ENCODE measurements around the gene ZNF561. TPM values are rescaled to one million over a fixed set of nuclear protein-coding genes. Genes with fewer than 3 reads are reported as not detected.

The ZNF561 gene
- total and polyA plus RNA-seq, 9 of the 15 experiments (the other 6 are each of a cell fraction or from before 2014, with no cell fraction given) = 13.9 to 34.9 (median 23.6) TPM

- no peak for TF ChIP-seq HDAC8 (tag; IDR thresholded peaks at IDR 0.05)
- peak; percentile 78 for TF ChIP-seq MTA1 (IDR thresholded peaks at IDR 0.05; ENCODE audit: borderline replicate concordance)
- TF ChIP-seq CREB5 (CRISPR knock-in tag; IDR thresholded peaks at IDR 0.05) = no peak
- no peak for TF ChIP-seq CHD2 (IDR thresholded peaks at IDR 0.05; ENCODE audit: low read depth, low read length)
- TF ChIP-seq CBFA2T3 (IDR thresholded peaks at IDR 0.05) = 0 out of 2 replicates have a peak, but pooled peaks have one; percentile 9
- TF ChIP-seq BCOR (IDR thresholded peaks at IDR 0.05) = no peak
- TF ChIP-seq, protein P1, sequence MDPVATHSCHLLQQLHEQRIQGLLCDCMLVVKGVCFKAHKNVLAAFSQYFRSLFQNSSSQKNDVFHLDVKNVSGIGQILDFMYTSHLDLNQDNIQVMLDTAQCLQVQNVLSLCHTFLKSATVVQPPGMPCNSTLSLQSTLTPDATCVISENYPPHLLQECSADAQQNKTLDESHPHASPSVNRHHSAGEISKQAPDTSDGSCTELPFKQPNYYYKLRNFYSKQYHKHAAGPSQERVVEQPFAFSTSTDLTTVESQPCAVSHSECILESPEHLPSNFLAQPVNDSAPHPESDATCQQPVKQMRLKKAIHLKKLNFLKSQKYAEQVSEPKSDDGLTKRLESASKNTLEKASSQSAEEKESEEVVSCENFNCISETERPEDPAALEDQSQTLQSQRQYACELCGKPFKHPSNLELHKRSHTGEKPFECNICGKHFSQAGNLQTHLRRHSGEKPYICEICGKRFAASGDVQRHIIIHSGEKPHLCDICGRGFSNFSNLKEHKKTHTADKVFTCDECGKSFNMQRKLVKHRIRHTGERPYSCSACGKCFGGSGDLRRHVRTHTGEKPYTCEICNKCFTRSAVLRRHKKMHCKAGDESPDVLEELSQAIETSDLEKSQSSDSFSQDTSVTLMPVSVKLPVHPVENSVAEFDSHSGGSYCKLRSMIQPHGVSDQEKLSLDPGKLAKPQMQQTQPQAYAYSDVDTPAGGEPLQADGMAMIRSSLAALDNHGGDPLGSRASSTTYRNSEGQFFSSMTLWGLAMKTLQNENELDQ (CRISPR knock-in tag; IDR thresholded peaks at IDR 0.05; ENCODE audit: borderline replicate concordance) = peak; percentile 74; the same call in 1 of the 2 replicates
- 0 out of 2 replicates have a peak, but pooled peaks have one; percentile 30 for TF ChIP-seq RREB1 (CRISPR knock-in tag; IDR thresholded peaks at IDR 0.05)
- TF ChIP-seq SAP30 (IDR thresholded peaks at IDR 0.05; ENCODE audit: borderline replicate concordance, insufficient read depth, low read depth, low read length, poor library complexity, severe bottlenecking) = peak; percentile 91
- TF ChIP-seq TEAD2 (tag; IDR thresholded peaks at IDR 0.05) = no peak
- TF ChIP-seq, protein P2, sequence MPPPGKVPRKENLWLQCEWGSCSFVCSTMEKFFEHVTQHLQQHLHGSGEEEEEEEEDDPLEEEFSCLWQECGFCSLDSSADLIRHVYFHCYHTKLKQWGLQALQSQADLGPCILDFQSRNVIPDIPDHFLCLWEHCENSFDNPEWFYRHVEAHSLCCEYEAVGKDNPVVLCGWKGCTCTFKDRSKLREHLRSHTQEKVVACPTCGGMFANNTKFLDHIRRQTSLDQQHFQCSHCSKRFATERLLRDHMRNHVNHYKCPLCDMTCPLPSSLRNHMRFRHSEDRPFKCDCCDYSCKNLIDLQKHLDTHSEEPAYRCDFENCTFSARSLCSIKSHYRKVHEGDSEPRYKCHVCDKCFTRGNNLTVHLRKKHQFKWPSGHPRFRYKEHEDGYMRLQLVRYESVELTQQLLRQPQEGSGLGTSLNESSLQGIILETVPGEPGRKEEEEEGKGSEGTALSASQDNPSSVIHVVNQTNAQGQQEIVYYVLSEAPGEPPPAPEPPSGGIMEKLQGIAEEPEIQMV (tag; conservative IDR thresholded peaks at IDR 0.05; ENCODE audit: low read depth) = no peak
- no peak for TF ChIP-seq CBX2 (IDR thresholded peaks at IDR 0.05; ENCODE audit: insufficient read depth, low read length, poor library complexity, severe bottlenecking)
- TF ChIP-seq NCOR1 (IDR thresholded peaks at IDR 0.05) = no peak
Measured at GRCh38 chr19:9584073-9584833, 36.8 kb downstream of the ZNF561 start, which contains the start of gene ZNF121 (continued).

Measured in K562 (cell line).